ENCODE data around the gene GALP. TPM values are rescaled to one million over a fixed set of nuclear protein-coding genes. Genes with fewer than 3 reads are reported as not detected.

GALP gene
- total RNA-seq, 2 donors from 2014 or later, result not detected

GRCh38 chr19:56159622-56160271, 16.1 kb upstream of the GALP start:
- Histone ChIP-seq H3K27ac (no peak overlapping the region), H3K36me3 (no peaks in the 10 kb centered on the region), H3K27me3 (no peaks in the 10 kb centered on the region), H3K4me3 (no peak overlapping the region), H3K9ac (ENCODE audit: low read depth in 2 of 2, low read length in 2 of 2) (no peak overlapping the region), H3K4me1 (no peaks in the 10 kb centered on the region), H3K9me3 (no peaks in the 10 kb centered on the region)
- TF ChIP-seq CTCF (IDR thresholded peaks at IDR 0.05), result no peak
- intact Hi-C loops (cut with DNase I), result no loop called here
- DNase-seq, result no peak

- Histone ChIP-seq H3K27ac (no peak overlapping the region), H3K4me1 (no peaks in the 10 kb centered on the region), H3K36me3 (no peaks in the 10 kb centered on the region), H3K9ac (ENCODE audit: low read depth in 2 of 2, low read length in 2 of 2) (no peak overlapping the region), H3K9me3 (no peaks in the 10 kb centered on the region), H3K4me3 (no peak overlapping the region), H3K27me3 (no peaks in the 10 kb centered on the region)
- intact Hi-C loops (cut with DNase I), result no loop called here
- no peak for TF ChIP-seq CTCF (IDR thresholded peaks at IDR 0.05)
- no peak for DNase-seq
Measured at GRCh38 chr19:56161534-56161933, 14.3 kb upstream of the GALP start.

- Histone ChIP-seq H3K4me1 (no peaks in the 10 kb centered on the region), H3K4me3 (no peak overlapping the region), H3K36me3 (no peaks in the 10 kb centered on the region), H3K9me3 (no peaks in the 10 kb centered on the region), H3K27me3 (no peaks in the 10 kb centered on the region), H3K9ac (ENCODE audit: low read depth in 2 of 2, low read length in 2 of 2) (no peak overlapping the region), H3K27ac (no peak overlapping the region)
- intact Hi-C loops (cut with DNase I), result no loop called here
- DNase-seq, result no peak
- no peak for TF ChIP-seq CTCF (IDR thresholded peaks at IDR 0.05)
Measured at GRCh38 chr19:56162258-56162657, 13.6 kb upstream of the GALP start.

GRCh38 chr19:56163097-56163496, 12.7 kb upstream of the GALP start:
- H3K27me3 ChIP-seq, result no peaks in the 10 kb centered on the region
- intact Hi-C loops (cut with DNase I), result no loop called here
- H3K36me3 ChIP-seq, result no peaks in the 10 kb centered on the region
- H3K9me3 ChIP-seq, result no peaks in the 10 kb centered on the region
- no peak overlapping the region for H3K27ac ChIP-seq
- no peaks in the 10 kb centered on the region for H3K4me1 ChIP-seq
- no peak overlapping the region for H3K4me3 ChIP-seq
- no peak overlapping the region for H3K9ac ChIP-seq (ENCODE audit: low read depth in 2 of 2, low read length in 2 of 2)
- TF ChIP-seq CTCF (IDR thresholded peaks at IDR 0.05), result no peak
- DNase-seq, result no peak

GRCh38 chr19:56167064-56167578, 8.7 kb upstream of the GALP start:
- Histone ChIP-seq H3K9me3 (no peaks in the 10 kb centered on the region), H3K27me3 (no peaks in the 10 kb centered on the region), H3K27ac (no peak overlapping the region), H3K4me1 (no peaks in the 10 kb centered on the region), H3K4me3 (no peak overlapping the region), H3K36me3 (no peaks in the 10 kb centered on the region), H3K9ac (ENCODE audit: low read depth in 2 of 2, low read length in 2 of 2) (no peak overlapping the region)
- no peak for DNase-seq
- intact Hi-C loops (cut with DNase I), result no loop called here
- TF ChIP-seq CTCF (IDR thresholded peaks at IDR 0.05), result no peak

Data from colonic mucosa (tissue), 4 donors.